Measurements from ENCODE around the gene DMKN.
A peak's percentile ranks its signal among the peaks of the same experiment; 100 is the strongest.

The DMKN gene

DNA sequence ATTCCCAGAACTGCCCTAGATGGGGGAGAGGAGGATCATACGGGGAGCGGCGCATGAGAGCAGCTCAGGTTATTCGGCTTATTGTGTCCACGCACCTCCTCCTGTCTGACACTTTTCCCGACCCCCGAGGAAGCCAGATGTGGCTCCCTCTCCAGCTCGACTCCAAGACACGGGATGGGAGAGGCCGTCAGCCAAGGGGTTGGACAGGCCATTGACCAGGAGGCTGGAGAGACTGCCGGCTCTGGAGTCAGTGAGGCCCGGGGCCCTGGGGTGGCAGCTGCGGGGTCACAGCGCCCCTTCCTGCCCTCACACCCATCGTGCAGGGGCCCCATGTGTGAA, 2.9 kb downstream of the DMKN start:
- TF ChIP-seq, protein P1, sequence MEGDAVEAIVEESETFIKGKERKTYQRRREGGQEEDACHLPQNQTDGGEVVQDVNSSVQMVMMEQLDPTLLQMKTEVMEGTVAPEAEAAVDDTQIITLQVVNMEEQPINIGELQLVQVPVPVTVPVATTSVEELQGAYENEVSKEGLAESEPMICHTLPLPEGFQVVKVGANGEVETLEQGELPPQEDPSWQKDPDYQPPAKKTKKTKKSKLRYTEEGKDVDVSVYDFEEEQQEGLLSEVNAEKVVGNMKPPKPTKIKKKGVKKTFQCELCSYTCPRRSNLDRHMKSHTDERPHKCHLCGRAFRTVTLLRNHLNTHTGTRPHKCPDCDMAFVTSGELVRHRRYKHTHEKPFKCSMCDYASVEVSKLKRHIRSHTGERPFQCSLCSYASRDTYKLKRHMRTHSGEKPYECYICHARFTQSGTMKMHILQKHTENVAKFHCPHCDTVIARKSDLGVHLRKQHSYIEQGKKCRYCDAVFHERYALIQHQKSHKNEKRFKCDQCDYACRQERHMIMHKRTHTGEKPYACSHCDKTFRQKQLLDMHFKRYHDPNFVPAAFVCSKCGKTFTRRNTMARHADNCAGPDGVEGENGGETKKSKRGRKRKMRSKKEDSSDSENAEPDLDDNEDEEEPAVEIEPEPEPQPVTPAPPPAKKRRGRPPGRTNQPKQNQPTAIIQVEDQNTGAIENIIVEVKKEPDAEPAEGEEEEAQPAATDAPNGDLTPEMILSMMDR (IDR thresholded peaks at IDR 0.05; ENCODE audit: insufficient read depth, low read length, poor library complexity, severe bottlenecking) = no peak
- Histone ChIP-seq H3K36me3 (ENCODE audit: control insufficient read depth, insufficient read depth, low read length) (no peaks in the 10 kb centered on the region), H3K4me3 (replicated peaks; ENCODE audit: low read depth, low read length) (no peak overlapping the region), H3K27me3 (replicated peaks; ENCODE audit: control insufficient read depth, insufficient read depth, low read length) (no peaks in the 10 kb centered on the region; the same call in 1 of the 2 replicates)
- DNase-seq (ENCODE audit: extremely low read depth, insufficient read length) = no peak

DNA sequence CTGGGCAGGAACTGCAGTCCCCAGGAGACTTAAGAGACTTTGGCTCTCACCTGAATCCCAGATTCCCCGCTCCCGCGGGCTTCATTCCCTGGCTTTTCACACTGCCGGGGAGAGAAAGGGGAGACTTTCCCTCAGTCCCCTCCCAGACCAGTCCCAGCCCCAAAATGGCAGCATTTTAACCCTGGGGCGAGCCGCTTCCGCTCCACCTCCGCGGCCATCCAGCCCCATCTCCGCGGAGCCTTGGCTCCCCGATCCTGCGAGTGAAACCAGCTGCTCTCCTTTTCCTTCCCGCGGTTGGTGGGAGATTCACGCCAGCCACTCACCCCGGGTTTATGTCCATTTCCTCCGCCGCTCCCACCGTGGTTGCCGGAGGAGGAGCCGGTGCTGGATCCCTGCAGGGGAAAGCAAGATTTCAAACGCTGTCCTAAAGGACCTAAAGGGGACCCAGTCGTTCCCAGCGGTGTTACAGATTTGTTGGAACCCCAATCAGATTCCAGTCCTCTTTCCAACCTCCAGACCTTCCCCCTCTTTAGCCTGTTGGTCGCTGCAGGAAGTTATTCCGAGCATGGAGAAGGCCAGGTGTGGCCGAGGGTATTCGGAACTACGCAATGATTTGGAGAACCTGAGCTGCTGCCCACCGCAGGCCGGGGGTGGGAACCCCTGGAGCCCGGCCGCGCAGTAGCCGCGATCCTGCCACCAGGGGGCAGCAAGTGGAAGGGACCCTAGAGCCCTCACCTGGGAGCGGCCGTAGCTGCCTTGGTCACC, 3.4 kb downstream of the DMKN start:
- peak; percentile 81 for DNase-seq (ENCODE audit: extremely low read depth, insufficient read length)
- TF ChIP-seq, protein P1 (IDR thresholded peaks at IDR 0.05; ENCODE audit: insufficient read depth, low read length, poor library complexity, severe bottlenecking) = peak; percentile 96
- Histone ChIP-seq H3K27me3 (replicated peaks; ENCODE audit: control insufficient read depth, insufficient read depth, low read length) (no peaks in the 10 kb centered on the region; the same call in 1 of the 2 replicates), H3K4me3 (replicated peaks; ENCODE audit: low read depth, low read length) (peak overlapping the region; percentile 59), H3K36me3 (ENCODE audit: control insufficient read depth, insufficient read depth, low read length) (no peaks in the 10 kb centered on the region)

DNA sequence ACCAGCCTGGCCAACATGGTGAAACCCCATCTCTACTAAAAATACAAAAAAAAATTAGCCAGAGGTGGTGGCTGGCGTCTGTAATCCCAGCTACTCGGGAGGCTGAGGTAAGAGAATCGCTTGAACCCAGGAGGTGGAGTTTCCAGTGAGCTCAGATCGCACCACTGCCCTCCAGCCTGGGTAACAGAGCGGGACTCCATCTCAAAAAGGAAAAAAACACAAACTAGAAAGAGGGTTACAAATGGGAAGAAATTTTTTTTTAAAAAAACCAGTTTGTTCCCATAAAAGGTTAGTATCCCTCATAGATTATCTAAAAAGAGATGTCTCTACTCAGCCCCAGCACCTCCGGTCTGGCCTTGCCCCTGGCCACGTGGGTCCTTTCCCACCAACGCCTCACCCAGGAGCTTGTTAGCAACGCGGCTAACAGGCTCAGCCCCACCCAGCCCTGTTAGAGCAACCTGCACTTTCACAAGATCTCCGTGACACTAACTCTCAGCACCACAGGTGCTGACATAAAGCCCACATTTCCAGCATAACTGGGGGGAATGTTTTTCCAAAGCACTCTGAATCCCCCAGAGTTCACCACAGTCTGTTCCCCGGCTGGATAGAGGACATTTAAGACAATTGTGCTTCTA, 4.3 kb downstream of the DMKN start:
- TF ChIP-seq, protein P1 (IDR thresholded peaks at IDR 0.05; ENCODE audit: insufficient read depth, low read length, poor library complexity, severe bottlenecking) = no peak
- H3K36me3 ChIP-seq (ENCODE audit: control insufficient read depth, insufficient read depth, low read length) = no peaks in the 10 kb centered on the region
- H3K27me3 ChIP-seq (replicated peaks; ENCODE audit: control insufficient read depth, insufficient read depth, low read length) = no peaks in the 10 kb centered on the region; the same call in 1 of the 2 replicates
- peak overlapping the region; percentile 59 for H3K4me3 ChIP-seq (replicated peaks; ENCODE audit: low read depth, low read length)
- peak; percentile 50 for DNase-seq (ENCODE audit: extremely low read depth, insufficient read length)

DNA sequence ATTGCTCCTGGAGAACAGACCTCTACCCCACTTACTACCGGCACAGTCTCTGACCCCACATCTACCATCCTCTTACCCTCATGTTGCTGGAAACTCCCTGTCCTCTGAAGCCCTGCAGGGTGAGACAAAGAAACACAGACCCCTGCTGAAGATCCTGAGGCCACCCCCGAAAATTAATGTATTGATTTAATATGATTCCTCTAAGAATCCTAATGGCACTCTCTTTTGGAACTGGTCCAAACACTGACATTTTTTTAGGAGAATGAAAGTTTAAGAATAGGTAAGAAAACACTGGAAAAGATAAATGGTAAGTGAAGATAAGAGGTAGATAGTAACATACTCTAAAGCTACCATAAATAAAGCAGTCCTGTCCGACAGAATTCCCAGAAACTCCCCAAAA, 5.3 kb downstream of the DMKN start:
- H3K27me3 ChIP-seq (replicated peaks; ENCODE audit: control insufficient read depth, insufficient read depth, low read length) = no peaks in the 10 kb centered on the region; the same call in 1 of the 2 replicates
- TF ChIP-seq, protein P1 (IDR thresholded peaks at IDR 0.05; ENCODE audit: insufficient read depth, low read length, poor library complexity, severe bottlenecking) = no peak
- H3K36me3 ChIP-seq (ENCODE audit: control insufficient read depth, insufficient read depth, low read length) = no peaks in the 10 kb centered on the region
- H3K4me3 ChIP-seq (replicated peaks; ENCODE audit: low read depth, low read length) = no peak overlapping the region
- DNase-seq (ENCODE audit: extremely low read depth, insufficient read length) = no peak

DNA sequence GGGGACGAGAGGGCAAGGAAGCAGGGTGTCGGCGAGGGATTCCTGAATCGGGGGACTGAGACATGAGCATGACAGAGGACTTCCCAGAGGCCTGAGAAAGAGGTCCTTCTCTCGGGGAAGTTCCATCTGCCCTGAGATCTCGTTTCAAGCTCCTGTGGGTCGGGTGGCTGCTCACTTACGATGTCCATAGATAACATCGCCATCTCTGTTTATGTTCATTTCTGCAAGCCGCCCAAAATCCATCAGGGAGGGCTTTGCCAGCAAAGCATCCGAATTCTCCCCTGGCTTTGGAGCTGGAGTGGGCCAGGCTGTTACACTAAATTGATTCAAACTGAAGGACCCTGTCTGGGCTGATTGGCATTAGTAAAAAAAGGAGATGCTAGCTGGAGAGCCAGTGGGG, 5.9 kb downstream of the DMKN start:
- Histone ChIP-seq H3K27me3 (replicated peaks; ENCODE audit: control insufficient read depth, insufficient read depth, low read length) (no peaks in the 10 kb centered on the region), H3K36me3 (ENCODE audit: control insufficient read depth, insufficient read depth, low read length) (no peaks in the 10 kb centered on the region), H3K4me3 (replicated peaks; ENCODE audit: low read depth, low read length) (no peak overlapping the region)
- DNase-seq (ENCODE audit: extremely low read depth, insufficient read length) = no peak
- TF ChIP-seq, protein P1 (IDR thresholded peaks at IDR 0.05; ENCODE audit: insufficient read depth, low read length, poor library complexity, severe bottlenecking) = no peak

All from GM06990 (cell line).